GM18858 (cell line): ENCODE data around the gene UGT3A2.
"Not testable (repeated sequence)": the region's sequence is repeated elsewhere in the genome, so short reads cannot be mapped to it uniquely, and the experiment has no call there.

Experiments used
- ATAC-seq: cut with Tn5 transposase; IDR thresholded peaks from one replicate; pipeline ENCODE4 v1.9.1; 2021; ENCODE audit not compliant: unreplicated experiment

UGT3A2 gene

DNA sequence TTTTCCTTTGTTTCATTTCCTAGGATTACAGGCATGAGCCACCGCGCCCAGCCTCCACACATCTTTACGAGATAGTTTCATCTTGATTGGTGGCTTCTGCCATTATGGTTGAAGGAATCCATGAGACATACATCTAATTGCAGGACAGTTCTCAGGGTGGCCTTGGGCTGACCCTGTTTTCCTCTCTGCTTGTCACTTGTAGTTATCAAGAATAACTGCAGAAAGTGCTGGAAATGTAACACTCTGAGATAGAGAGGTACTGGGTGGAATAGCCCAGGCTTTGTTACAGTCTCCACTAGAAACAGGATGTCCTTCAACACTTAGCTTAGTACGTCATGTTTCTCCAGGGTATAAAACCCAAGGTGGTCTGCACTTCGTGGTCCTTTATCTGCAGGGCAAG lies 10.7 kb downstream of the UGT3A2 start:
- ATAC-seq, result no peak

- no peak for ATAC-seq
Observed at GRCh38 chr5:36054647-36055046, 12.0 kb downstream of the UGT3A2 start.

DNA sequence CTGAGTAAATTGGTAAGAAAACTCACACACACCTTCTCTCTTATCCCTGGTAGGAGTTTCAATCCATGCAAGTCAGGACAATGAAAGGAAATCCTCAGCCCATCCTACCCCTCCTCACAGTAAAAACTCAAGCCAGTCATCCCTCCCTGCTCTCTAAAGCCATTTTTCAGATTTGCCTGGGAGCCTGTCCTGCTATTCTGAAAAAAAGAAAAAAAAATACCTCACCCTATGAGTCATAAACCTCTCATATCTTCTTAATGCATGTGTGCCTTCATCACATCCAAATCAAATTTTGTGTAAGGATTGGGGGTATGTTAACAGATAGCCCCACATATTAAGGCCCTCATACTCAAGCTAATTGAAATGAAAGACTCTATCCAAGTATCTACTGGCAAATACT lies 14.1 kb downstream of the UGT3A2 start:
- ATAC-seq, result no peak

DNA sequence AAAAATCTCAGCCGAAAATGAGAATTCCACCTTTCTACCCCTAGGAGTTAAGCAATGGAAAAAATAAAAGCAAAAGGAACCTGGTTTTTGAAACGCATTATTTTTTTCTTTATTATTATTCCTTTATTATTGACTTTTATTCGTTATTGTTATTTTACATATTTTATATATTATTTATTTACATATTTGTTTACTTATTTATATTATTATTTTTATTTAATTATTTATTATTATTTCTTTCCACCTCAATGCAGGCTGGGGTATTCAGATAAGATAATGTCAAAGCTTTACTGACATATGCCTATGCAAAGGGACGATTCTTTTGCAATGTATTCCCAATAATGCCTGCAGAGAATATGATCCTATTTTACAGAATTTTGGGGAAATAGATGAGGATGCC lies 16.7 kb downstream of the UGT3A2 start:
- no peak for ATAC-seq

- ATAC-seq, result no peak
Observed at GRCh38 chr5:36047384-36048160, 19.1 kb downstream of the UGT3A2 start.

GRCh38 chr5:36045895-36046294 lies 20.8 kb downstream of the UGT3A2 start:
- ATAC-seq, result no peak

DNA sequence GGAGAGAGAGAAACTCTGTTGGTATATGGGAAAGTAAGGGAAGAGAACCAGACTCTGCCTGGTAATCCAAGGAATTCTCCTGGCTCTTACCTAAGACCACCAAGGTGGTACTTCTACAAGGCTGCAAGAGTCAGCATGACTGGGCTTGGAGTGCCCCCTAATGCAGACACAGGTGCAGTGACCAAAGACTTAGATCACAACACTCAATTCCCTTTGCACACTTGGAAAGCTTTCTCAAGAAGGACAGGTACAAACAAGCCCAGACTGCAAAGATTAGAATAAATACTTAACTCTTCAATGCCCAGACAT lies 25.2 kb downstream of the UGT3A2 start:
- ATAC-seq, result no peak

DNA sequence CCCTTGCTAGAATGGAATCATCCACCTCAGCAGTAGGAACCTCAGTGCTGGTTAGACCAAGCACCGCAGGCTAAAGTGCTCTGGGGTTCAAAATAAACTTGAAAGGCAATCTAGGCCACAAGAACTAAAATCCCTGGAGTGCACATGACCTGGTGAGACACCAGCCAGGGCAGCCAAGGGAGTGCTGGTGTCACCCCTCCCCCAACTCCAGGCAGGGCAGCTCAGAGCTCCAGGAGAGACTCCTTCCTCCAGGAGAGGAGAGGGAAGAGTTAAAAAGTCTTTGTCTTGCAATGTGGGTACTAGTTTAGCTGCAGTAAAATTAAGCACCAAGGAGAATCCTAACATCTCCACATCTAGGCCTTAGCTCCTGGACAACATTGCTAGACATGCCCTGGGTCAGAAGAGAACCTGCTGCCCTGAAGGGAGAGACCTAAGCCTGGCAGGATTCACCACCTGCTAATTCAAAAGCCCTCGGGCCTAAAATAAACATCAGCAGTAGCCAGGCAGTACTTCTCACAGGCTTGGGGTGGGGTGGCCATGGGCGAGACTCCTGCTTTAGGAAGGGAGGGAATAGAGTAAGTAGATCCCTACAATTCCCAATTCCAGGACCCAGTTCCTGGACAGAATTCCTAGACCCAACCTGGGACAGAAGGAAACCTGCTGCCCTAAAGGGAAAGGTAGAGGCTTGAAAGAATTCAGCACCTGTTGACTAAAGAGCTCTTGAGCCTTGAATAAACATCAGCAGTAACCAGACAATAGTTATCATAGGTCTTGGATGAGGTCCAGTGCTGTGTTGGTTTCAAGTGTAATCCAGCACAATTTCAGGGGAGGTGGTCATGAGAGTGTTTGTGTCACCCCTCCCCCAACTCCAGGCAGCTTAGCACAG lies 25.8 kb downstream of the UGT3A2 start:
- ATAC-seq, result no peak

- no peak for ATAC-seq
Observed at GRCh38 chr5:36035696-36036095, 31.0 kb downstream of the UGT3A2 start.

DNA sequence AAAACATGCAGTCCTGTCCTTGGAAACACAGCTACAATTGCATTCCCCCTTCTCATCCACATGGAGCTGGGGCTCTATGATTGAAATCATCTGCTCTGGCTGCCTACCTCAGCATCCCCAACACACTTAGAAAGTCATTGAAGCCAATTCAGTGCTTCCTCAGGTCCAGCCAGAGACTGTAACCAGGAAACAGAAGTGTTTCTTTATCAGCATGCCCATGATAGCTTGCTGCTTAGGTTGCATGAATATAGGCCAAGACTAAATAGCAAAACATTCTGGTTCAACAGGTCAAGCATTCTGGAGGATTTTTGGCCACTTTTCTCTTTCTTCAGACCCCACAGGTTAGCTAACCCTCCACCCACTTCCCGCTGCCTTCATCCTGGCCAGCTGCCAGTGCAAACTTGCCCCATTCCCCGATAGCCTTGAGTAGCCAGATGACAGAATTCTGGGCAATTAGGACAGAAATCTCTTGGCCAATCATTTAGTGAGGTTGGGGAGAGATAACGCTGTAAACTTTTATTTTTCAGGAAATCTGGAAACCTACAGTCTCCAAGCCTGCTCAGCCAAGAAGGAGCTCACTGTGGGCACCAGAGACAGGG lies 32.0 kb downstream of the UGT3A2 start:
- not testable (repeated sequence) for ATAC-seq

DNA sequence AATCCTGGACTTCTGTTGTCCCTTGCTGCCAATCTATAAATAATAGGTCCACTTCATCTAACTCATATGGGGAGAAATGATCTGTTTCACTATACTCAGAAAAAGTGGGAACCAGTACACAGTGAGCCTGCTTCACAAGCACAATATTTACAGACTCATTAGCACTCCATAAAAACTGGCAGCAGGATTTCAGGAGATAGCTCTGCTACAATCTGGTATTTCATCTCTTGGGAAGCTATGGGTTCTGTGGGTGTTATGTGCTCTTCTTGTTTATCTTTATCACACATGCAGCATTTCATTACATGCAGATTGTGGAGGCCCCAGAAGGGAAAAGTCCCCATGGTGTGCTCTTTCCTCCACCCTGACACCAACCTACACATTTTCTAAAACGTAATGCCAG lies 33.2 kb downstream of the UGT3A2 start:
- ATAC-seq, result no peak

- no peak for ATAC-seq
Observed at GRCh38 chr5:36033047-36033446, 33.6 kb downstream of the UGT3A2 start.

GRCh38 chr5:36031223-36031622 lies 35.5 kb downstream of the UGT3A2 start:
- no peak for ATAC-seq

- no peak for ATAC-seq
Observed at GRCh38 chr5:36029914-36030313, 36.8 kb downstream of the UGT3A2 start.

- no peak for ATAC-seq
Observed at GRCh38 chr5:36028816-36029465, 37.7 kb downstream of the UGT3A2 start.

DNA sequence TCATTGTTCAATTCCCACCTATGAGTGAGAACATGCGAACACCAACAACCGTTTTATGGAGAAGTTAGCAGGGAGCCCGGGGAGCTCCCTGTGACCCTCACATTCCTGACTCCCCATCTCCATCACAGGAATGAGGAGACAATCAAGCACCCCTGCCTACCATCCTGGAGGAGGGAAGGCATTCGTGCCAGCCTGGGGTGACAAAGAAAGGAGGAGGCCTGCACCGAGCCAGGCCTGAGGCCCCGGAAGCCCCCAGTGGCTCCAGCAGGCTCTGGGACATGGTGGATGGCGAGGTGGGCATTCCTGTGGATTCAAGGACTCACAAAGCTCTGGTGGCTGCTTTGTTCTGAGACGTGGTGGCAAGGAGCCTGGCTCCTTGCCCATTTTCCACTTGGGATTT lies 39.0 kb downstream of the UGT3A2 start:
- no peak for ATAC-seq

DNA sequence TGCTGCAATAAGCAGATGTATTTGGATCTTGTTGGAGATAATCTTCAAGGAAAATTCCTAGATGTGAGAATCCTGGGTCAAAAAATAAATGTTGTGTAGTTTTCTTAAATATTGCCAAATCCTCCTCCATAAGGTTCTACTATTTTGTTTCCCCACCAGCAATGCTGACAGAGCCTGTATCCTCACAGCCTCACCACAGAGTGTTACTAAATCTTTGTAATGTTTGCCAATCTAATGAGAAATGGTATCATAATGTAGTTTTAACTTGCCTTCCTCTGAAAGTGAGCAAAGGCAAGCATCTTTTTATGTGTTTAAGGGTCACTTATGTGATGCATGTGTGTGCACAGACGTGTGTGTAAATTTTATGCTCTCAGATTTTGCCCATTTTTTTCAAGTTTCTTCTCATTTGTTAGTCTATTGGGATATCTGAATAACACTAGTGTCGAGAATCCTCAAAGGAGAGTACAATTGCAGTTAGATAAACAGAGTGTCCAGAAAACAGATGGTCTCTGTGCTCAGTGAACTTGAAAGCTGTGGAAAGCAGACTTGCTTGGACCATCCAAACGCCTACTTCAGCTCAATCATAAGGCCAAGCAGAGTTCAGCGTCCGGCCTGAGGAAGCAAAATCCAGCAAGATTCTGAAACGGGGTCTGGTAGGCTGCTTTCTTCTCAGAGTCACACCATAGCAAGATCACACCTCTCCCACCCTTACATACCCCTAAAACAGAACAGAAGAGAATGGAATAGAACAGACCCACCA lies 39.8 kb downstream of the UGT3A2 start:
- no peak for ATAC-seq

GRCh38 chr5:36022246-36022645 lies 44.4 kb downstream of the UGT3A2 start:
- not testable (repeated sequence) for ATAC-seq

DNA sequence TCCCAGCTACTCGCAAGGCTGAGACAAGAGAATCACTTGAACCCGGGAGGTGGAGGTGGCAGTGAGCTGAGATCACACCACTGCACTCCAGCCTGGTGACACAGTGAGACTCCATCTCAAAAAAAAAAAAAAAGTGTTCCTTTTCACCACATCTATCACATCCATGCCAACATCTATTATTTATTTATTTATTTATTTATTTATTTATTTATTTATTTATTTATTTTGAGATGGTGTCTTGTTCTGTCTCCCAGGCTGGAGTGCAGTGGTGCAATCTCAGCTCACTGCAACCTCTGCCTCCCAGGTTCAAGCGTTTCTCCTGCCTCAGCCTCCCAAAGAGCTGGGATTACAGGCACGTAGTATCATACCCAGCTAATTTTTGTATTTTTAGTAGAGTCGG lies 47.1 kb downstream of the UGT3A2 start:
- ATAC-seq, result not testable (repeated sequence)

- no peak for ATAC-seq
Observed at GRCh38 chr5:36017622-36018021, 49.1 kb downstream of the UGT3A2 start.

GRCh38 chr5:36017004-36017403 lies 49.7 kb downstream of the UGT3A2 start:
- no peak for ATAC-seq
